ENCODE data around the gene PKN3.

Gene PKN3

DNA sequence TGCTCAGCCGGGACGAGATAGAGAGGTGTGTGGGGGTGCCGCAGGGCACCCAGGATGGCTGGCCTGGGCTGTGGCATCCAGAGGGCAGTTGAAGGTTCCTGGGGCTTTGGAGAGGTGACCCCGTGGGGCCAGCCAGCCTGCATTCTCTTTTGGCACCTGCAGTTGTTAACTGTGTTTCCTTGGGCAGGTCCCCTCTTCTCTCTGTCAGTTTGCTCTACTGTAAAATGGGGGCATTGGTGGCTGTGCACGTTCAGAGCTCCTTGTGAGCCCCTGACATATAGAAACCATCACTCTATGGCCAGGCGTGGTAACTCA lies 13.1 kb downstream of the PKN3 start:
- no peak for DNase-seq
- Histone ChIP-seq H3K9me2 (replicated peaks; ENCODE audit: insufficient read depth, low read length) (no peaks in the 10 kb centered on the region), H3K4me1 (ENCODE audit: low read length) (no peaks in the 10 kb centered on the region), H4K20me1 (ENCODE audit: insufficient read depth, low read length) (no peaks in the 10 kb centered on the region), H3K27me3 (replicated peaks; ENCODE audit: insufficient read depth, low read length) (no peaks in the 10 kb centered on the region; the same call in 1 of the 2 replicates), H3K27ac (ENCODE audit: low read length) (no peak overlapping the region), H3K79me2 (ENCODE audit: low read length) (no peaks in the 10 kb centered on the region), H3K9ac (ENCODE audit: low read length) (no peak overlapping the region), H3K4me3 (ENCODE audit: low read length) (no peak overlapping the region), H3K9me3 (replicated peaks; ENCODE audit: insufficient read depth, low read length) (no peaks in the 10 kb centered on the region), H3F3A (ENCODE audit: insufficient read depth, low read length) (no peaks in the 10 kb centered on the region), H2AFZ (ENCODE audit: low read length) (no peak overlapping the region), H3K36me3 (replicated peaks; ENCODE audit: insufficient read depth, low read length) (no peaks in the 10 kb centered on the region), H3K4me2 (ENCODE audit: low read depth, low read length) (no peak overlapping the region)
- TF ChIP-seq EZH2 (optimal IDR thresholded peaks at IDR 0.05; ENCODE audit: low read depth, low read length) (no peak), EZH2phosphoT487 (IDR thresholded peaks at IDR 0.05; ENCODE audit: low read length) (no peak)
- TF ChIP-seq, protein P1, sequence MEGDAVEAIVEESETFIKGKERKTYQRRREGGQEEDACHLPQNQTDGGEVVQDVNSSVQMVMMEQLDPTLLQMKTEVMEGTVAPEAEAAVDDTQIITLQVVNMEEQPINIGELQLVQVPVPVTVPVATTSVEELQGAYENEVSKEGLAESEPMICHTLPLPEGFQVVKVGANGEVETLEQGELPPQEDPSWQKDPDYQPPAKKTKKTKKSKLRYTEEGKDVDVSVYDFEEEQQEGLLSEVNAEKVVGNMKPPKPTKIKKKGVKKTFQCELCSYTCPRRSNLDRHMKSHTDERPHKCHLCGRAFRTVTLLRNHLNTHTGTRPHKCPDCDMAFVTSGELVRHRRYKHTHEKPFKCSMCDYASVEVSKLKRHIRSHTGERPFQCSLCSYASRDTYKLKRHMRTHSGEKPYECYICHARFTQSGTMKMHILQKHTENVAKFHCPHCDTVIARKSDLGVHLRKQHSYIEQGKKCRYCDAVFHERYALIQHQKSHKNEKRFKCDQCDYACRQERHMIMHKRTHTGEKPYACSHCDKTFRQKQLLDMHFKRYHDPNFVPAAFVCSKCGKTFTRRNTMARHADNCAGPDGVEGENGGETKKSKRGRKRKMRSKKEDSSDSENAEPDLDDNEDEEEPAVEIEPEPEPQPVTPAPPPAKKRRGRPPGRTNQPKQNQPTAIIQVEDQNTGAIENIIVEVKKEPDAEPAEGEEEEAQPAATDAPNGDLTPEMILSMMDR (IDR thresholded peaks at IDR 0.05; ENCODE audit: low read length): no peak

DNA sequence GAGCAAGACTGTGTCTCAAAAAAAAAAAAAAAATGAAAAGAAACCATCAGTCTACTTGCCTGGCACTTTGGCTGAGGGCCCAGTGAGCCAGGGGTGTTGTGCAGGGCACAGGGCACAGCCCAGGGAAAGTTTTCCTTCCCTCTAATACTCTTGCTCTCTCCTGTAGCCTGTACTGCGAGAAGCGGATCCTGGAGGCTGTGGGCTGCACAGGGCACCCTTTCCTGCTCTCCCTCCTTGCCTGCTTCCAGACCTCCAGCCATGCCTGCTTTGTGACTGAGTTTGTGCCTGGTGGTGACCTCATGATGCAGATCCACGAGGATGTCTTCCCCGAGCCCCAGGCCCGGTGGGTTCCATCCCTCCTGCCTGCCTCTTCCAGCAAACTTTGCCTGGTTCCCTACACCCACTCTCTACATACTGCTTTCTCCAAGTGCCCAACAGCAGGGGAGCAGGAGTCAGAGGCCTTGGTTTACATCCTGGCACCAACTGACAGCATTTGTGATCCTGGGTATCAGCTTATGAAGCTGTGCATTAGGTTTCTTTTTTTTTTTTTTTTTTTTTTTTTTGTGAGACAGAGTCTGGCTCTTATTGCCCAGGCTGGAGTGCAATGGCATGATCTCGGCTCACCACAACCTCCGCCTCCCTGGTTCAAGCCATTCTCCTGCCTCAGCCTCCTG lies 14.4 kb downstream of the PKN3 start:
- H3K27me3 ChIP-seq (replicated peaks; ENCODE audit: insufficient read depth, low read length): no peaks in the 10 kb centered on the region; the same call in 1 of the 2 replicates
- H3K9me3 ChIP-seq (replicated peaks; ENCODE audit: insufficient read depth, low read length): no peaks in the 10 kb centered on the region
- no peak overlapping the region for H2AFZ ChIP-seq (ENCODE audit: low read length)
- H3K4me2 ChIP-seq (ENCODE audit: low read depth, low read length): no peak overlapping the region
- no peak overlapping the region for H3K9ac ChIP-seq (ENCODE audit: low read length)
- H4K20me1 ChIP-seq (ENCODE audit: insufficient read depth, low read length): no peaks in the 10 kb centered on the region
- no peak for DNase-seq
- no peaks in the 10 kb centered on the region for H3F3A ChIP-seq (ENCODE audit: insufficient read depth, low read length)
- no peaks in the 10 kb centered on the region for H3K4me1 ChIP-seq (ENCODE audit: low read length)
- H3K9me2 ChIP-seq (replicated peaks; ENCODE audit: insufficient read depth, low read length): no peaks in the 10 kb centered on the region
- no peak overlapping the region for H3K4me3 ChIP-seq (ENCODE audit: low read length)
- no peaks in the 10 kb centered on the region for H3K36me3 ChIP-seq (replicated peaks; ENCODE audit: insufficient read depth, low read length)
- no peaks in the 10 kb centered on the region for H3K79me2 ChIP-seq (ENCODE audit: low read length)
- TF ChIP-seq EZH2 (optimal IDR thresholded peaks at IDR 0.05; ENCODE audit: low read depth, low read length): no peak
- TF ChIP-seq, protein P1 (IDR thresholded peaks at IDR 0.05; ENCODE audit: low read length): no peak
- no peak overlapping the region for H3K27ac ChIP-seq (ENCODE audit: low read length)

DNA sequence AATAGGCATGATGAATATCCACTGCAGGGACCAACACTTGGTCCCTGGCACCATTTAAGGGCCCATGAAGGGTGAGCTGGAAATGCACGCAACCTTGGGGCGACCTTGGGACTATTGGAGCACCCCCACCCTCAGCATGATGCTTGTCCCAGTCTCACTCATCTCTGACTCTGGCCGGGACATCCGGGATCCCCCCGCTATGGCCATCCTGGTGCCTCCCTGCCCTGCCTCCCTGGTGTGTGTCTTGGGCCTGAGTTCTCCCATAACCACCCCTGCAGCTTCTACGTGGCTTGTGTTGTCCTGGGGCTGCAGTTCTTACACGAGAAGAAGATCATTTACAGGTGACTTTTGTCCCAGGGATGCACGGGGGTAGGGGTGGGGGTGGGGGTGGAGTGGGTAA lies 15.7 kb downstream of the PKN3 start:
- no peaks in the 10 kb centered on the region for H3F3A ChIP-seq (ENCODE audit: insufficient read depth, low read length)
- no peak overlapping the region for H3K9ac ChIP-seq (ENCODE audit: low read length)
- no peak overlapping the region for H3K4me3 ChIP-seq (ENCODE audit: low read length)
- H3K9me3 ChIP-seq (replicated peaks; ENCODE audit: insufficient read depth, low read length): no peaks in the 10 kb centered on the region
- TF ChIP-seq EZH2 (optimal IDR thresholded peaks at IDR 0.05; ENCODE audit: low read depth, low read length) (no peak), EZH2phosphoT487 (IDR thresholded peaks at IDR 0.05; ENCODE audit: low read length) (no peak)
- TF ChIP-seq, protein P1 (IDR thresholded peaks at IDR 0.05; ENCODE audit: low read length): no peak
- peaks cover 3% of the 10 kb centered on the region; the same call in 1 of the 2 replicates for H3K4me1 ChIP-seq (ENCODE audit: low read length)
- H2AFZ ChIP-seq (ENCODE audit: low read length): no peak overlapping the region
- H4K20me1 ChIP-seq (ENCODE audit: insufficient read depth, low read length): no peaks in the 10 kb centered on the region
- H3K9me2 ChIP-seq (replicated peaks; ENCODE audit: insufficient read depth, low read length): no peaks in the 10 kb centered on the region
- no peak overlapping the region for H3K4me2 ChIP-seq (ENCODE audit: low read depth, low read length)
- peaks cover 12% of the 10 kb centered on the region for H3K79me2 ChIP-seq (ENCODE audit: low read length)
- no peaks in the 10 kb centered on the region for H3K36me3 ChIP-seq (replicated peaks; ENCODE audit: insufficient read depth, low read length)
- no peaks in the 10 kb centered on the region; the same call in 1 of the 2 replicates for H3K27me3 ChIP-seq (replicated peaks; ENCODE audit: insufficient read depth, low read length)
- no peak for DNase-seq
- H3K27ac ChIP-seq (ENCODE audit: low read length): no peak overlapping the region

All from MM.1S (cell line).